ENCODE measurements around the gene PTBP2.

Gene PTBP2

GRCh38 chr1:96833376-96833775 is 111.8 kb downstream of the PTBP2 start:
- DNase-seq, result no peak

GRCh38 chr1:96834986-96835385 is 113.4 kb downstream of the PTBP2 start:
- DNase-seq, result no peak

- DNase-seq, result no peak
Observed at GRCh38 chr1:96837057-96837780, 115.6 kb downstream of the PTBP2 start.

- DNase-seq, result no peak
Observed at GRCh38 chr1:96837781-96838216, 116.2 kb downstream of the PTBP2 start.

GRCh38 chr1:96840396-96840795 is 118.8 kb downstream of the PTBP2 start:
- DNase-seq, result no peak

GRCh38 chr1:96842215-96842614 is 120.6 kb downstream of the PTBP2 start:
- DNase-seq, result no peak

GRCh38 chr1:96843196-96843595 is 121.6 kb downstream of the PTBP2 start:
- no peak for DNase-seq

GRCh38 chr1:96843601-96844000 is 122.0 kb downstream of the PTBP2 start:
- DNase-seq, result no peak

GRCh38 chr1:96845464-96845863 is 123.9 kb downstream of the PTBP2 start:
- DNase-seq, result no peak

GRCh38 chr1:96861836-96862235 is 140.3 kb downstream of the PTBP2 start:
- DNase-seq, result no peak

GRCh38 chr1:96863449-96863848 is 141.9 kb downstream of the PTBP2 start:
- no peak for DNase-seq

Data from NCI-H1417 treated with DMSO at 0.1 percent for 48 hours (cell line).